A549 (cell line): ENCODE data around the gene SUPT5H. TPM values are rescaled to one million over a fixed set of nuclear protein-coding genes. Genes with fewer than 3 reads are reported as not detected.

Source experiments
- ATAC-seq, 2 experiments: fragments of 200-7000 bp in 1 of 2; fragments of >200 bp in 1 of 2; cut with Nextera tagmentation in 1 of 2; cut with Tn5 transposase in 1 of 2; 3 replicates each; pipeline versions ENCODE4 v1.8.0 to v1.9.1; 2018 to 2020; ENCODE audit warnings: mild to moderate bottlenecking in 1 of 2, moderate library complexity in 1 of 2
- CTCF ChIA-PET: fragments of 300-600 bp; sonication (Branson Sonifier 250); formaldehyde crosslinking; extraction: SDS; loops from one replicate; lab custom pipeline; 2021; ENCODE audit warnings: antibody characterized with exemption, inconsistent platforms; lab: Yijun Ruan, JAX
- POLR2A ChIA-PET: fragments of 350-600 bp; formaldehyde crosslinking; extraction: SDS; loops from one replicate; lab custom pipeline; 2021; ENCODE audit warnings: antibody characterized with exemption, inconsistent platforms; lab: Yijun Ruan, JAX
- DNase-seq, 2 experiments: peaks; one replicate each; pipeline versions ENCODE4 v3.0.0 to v3.0.0-alpha.2; 2011 to 2016; ENCODE audit warnings: low read depth in 1 of 2, low spot score in 1 of 2
- FAIRE-seq: peaks from 2 replicates; lab custom pipeline; 2011; peaks lifted over from hg19 to GRCh38; lab: Jason Lieb, UNC
- H3K27ac ChIP-seq, 2 experiments: fragments of >200 bp; sonication (Bioruptor Twin); formaldehyde crosslinking; 3 replicates each; pipeline ENCODE4 v1.5.1; 2016 to 2017
- H3K4me1 ChIP-seq: fragments of >200 bp; sonication (Bioruptor Twin); formaldehyde crosslinking; 3 replicates; pipeline ENCODE4 v1.6.1; 2016
- H3K4me2 ChIP-seq: fragments of >200 bp; sonication (Bioruptor Twin); formaldehyde crosslinking; 3 replicates; pipeline ENCODE4 v1.6.1; 2016
- H3K4me3 ChIP-seq: fragments of >200 bp; sonication (Bioruptor Twin); formaldehyde crosslinking; 3 replicates; pipeline ENCODE4 v1.5.1; 2016
- H3K9me3 ChIP-seq: fragments of >200 bp; sonication (Bioruptor Twin); formaldehyde crosslinking; 3 replicates; pipeline ENCODE4 v1.6.1; 2016
- BHLHE40 ChIP-seq: IDR thresholded peaks from 2 replicates; pipeline ENCODE4 v1.6.1; 2012; ENCODE audit warnings: low read depth, low read length, inconsistent platforms
- CBX2 ChIP-seq: fragments of 200-600 bp; sonication (generic); IDR thresholded peaks from 2 replicates; pipeline ENCODE4 v1.6.1; 2016; ENCODE audit warnings: low read depth, mild to moderate bottlenecking, borderline replicate concordance
- CHD4 ChIP-seq: fragments of 200-600 bp; sonication (generic); IDR thresholded peaks from 2 replicates; pipeline ENCODE4 v1.6.1; 2016; ENCODE audit warnings: antibody characterized with exemption, mild to moderate bottlenecking, borderline replicate concordance
- EHF ChIP-seq: fragments of 250-450 bp; sonication (Bioruptor Pico); IDR thresholded peaks from 2 replicates; pipeline ENCODE4 v1.5.0; 2020; ENCODE audit warnings: mild to moderate bottlenecking
- EP300 ChIP-seq, 2 experiments: fragments of >200 bp; sonication (Bioruptor Twin); formaldehyde crosslinking; IDR thresholded peaks; 2 replicates in 1 of 2; 3 replicates in 1 of 2; pipeline ENCODE4 v1.6.1; 2016 to 2017
- FOSL2 ChIP-seq, 2 experiments: fragments of 450-650 bp in 1 of 2; fragments of >200 bp in 1 of 2; sonication (Bioruptor Twin) in 1 of 2; formaldehyde crosslinking; IDR thresholded peaks; 2 replicates each; pipeline versions ENCODE4 v1.5.0 to v1.6.1; 2016 to 2020; ENCODE audit warnings: mild to moderate bottlenecking in 1 of 2, moderate library complexity in 1 of 2
- FOXS1 ChIP-seq: fragments of 250-450 bp; sonication (Bioruptor Pico); IDR thresholded peaks from 2 replicates; pipeline ENCODE4 v1.5.0; 2020; ENCODE audit warnings: mild to moderate bottlenecking, moderate library complexity
- GATA3 ChIP-seq: IDR thresholded peaks from 2 replicates; pipeline ENCODE4 v1.6.1; 2012; ENCODE audit warnings: borderline replicate concordance
- HDAC2 ChIP-seq: fragments of 200-600 bp; sonication (generic); IDR thresholded peaks from 2 replicates; pipeline ENCODE4 v1.6.1; 2016
- HOXB5 ChIP-seq: fragments of 250-450 bp; sonication (Bioruptor Pico); IDR thresholded peaks from 2 replicates; pipeline ENCODE4 v1.5.0; 2020; ENCODE audit warnings: mild to moderate bottlenecking, moderate library complexity
- JUN ChIP-seq, 2 experiments: fragments of >200 bp; sonication (Bioruptor Twin); formaldehyde crosslinking; IDR thresholded peaks; 2 replicates in 1 of 2; 3 replicates in 1 of 2; pipeline ENCODE4 v1.6.1; 2016 to 2017
- KDM1A ChIP-seq: fragments of 200-600 bp; sonication (generic); IDR thresholded peaks from 2 replicates; pipeline ENCODE4 v1.6.1; 2016; ENCODE audit warnings: low read depth, mild to moderate bottlenecking
- MYC ChIP-seq: IDR thresholded peaks from 2 replicates; pipeline ENCODE4 v1.6.1; 2012; ENCODE audit warnings: mild to moderate bottlenecking, inconsistent platforms, low read length, improper control_type of control experiment, borderline replicate concordance
- NPAS2 ChIP-seq: fragments of 250-450 bp; sonication (Bioruptor Pico); IDR thresholded peaks from 2 replicates; pipeline ENCODE4 v1.8.0; 2022; ENCODE audit warnings: mild to moderate bottlenecking, moderate library complexity, borderline replicate concordance
- NR3C1 ChIP-seq: fragments of >200 bp; sonication (Bioruptor Twin); formaldehyde crosslinking; IDR thresholded peaks from 3 replicates; pipeline ENCODE4 v1.6.1; 2017
- POLR2AphosphoS2 ChIP-seq: conservative IDR thresholded peaks from 2 replicates; pipeline ENCODE4 v1.6.1; 2012; ENCODE audit warnings: low read length, improper control_type of control experiment, inconsistent platforms
- RAD21 ChIP-seq, 2 experiments: fragments of >200 bp in 1 of 2; sonication (Bioruptor Twin) in 1 of 2; formaldehyde crosslinking in 1 of 2; IDR thresholded peaks in 1 of 2; conservative IDR thresholded peaks in 1 of 2; 2 replicates in 1 of 2; 3 replicates in 1 of 2; pipeline ENCODE4 v1.6.1; 2012 to 2018; ENCODE audit warnings: inconsistent platforms in 1 of 2
- USF2 ChIP-seq: fragments of 450-650 bp; IDR thresholded peaks from 2 replicates; pipeline ENCODE4 v1.6.1; 2014; ENCODE audit warnings: antibody characterized with exemption
- ZFP36 ChIP-seq: fragments of 450-650 bp; IDR thresholded peaks from 2 replicates; pipeline ENCODE4 v1.6.1; 2014; ENCODE audit warnings: borderline replicate concordance; ENCODE audit not compliant: partially characterized antibody
- WGBS: methylation state at CpG from one replicate; pipeline ENCODE4 v1.1.6; 2017; ENCODE audit errors: missing lambda C conversion rate; 5-methylcytosine and 5-hydroxymethylcytosine counted together
- polyA plus RNA-seq, 4 experiments: library from polyadenylated mRNA; depleted of rRNA in 3 of 4; stranded (reverse); fragments of >200 nt; fragmentation: RNase III in 1 of 4; extraction: RNeasy Plus Mini Kit Qiagen cat#74134 plus additional on column Dnase treatment in 1 of 4; gene quantifications; 2 replicates in 3 of 4; 3 replicates in 1 of 4; pipeline ENCODE4 v1.2.3, GENCODE V29; 2011 to 2017
- TF ChIP-seq, protein P1 (sequence below): fragments of 250-450 bp; sonication (Bioruptor Pico); IDR thresholded peaks from 2 replicates; pipeline ENCODE4 v1.5.0; 2021; ENCODE audit warnings: mild to moderate bottlenecking, moderate library complexity, borderline replicate concordance
- TF ChIP-seq, protein P2 (sequence below): IDR thresholded peaks from 2 replicates; pipeline ENCODE4 v1.6.1; 2012

The SUPT5H gene
- polyA plus RNA-seq, 2 of the 4 experiments (the other 2 are of a cell fraction), result 186 to 222 TPM

DNA sequence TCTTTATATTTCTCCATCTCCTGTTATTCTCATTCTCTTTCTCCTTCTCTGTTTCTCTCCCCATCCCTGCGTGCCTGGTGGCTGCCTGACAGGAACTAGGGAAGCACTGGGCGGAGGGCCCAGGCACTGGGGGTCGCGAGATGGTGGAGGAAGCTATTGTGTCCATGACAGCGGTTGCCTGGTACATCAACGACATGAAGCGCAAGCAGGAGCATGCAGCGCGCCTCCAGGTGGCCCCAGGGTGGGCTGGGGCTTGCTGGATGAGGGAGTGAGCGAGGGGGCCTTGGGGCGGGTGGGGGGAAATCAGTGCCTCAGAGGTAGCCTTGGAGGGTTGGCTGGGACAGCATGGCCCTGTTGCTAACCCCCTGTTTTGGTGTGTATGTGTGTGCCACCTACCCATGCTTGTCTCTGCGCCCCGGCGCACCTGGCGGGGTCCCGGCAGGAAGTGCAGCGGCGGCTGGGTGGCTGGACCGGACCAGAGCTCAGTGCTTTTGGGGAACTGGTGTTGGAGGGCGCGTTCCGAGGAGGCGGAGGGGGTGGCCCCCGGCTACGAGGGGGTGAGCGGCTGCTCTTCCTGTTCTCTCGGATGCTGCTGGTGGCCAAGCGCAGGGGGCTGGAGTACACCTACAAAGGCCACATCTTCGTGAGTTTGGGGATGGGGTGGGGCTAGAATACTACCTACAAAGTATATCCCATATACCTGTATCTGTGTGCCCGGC, 27.8 kb upstream of the SUPT5H start:
- DNase-seq (no peak), FAIRE-seq (no peak), ATAC-seq (no peak)
- Histone ChIP-seq H3K4me1 (peaks cover 13% of the 10 kb centered on the region), H3K4me2 (no peak overlapping the region), H3K9me3 (no peaks in the 10 kb centered on the region), H3K4me3 (no peak overlapping the region), H3K27ac (no peak overlapping the region)
- ChIA-PET POLR2A (interaction anchor here (4.7 to 10.5 kb wide), 2 partner anchors 18 kb away, joined by 102 to 160 read pairs; partner anchors contain the start of gene RPS16), CTCF (interaction anchor here (1.1 to 23.5 kb wide), 8 partner anchors 9 to 116 kb away, joined by 4 to 457 read pairs (median 10); partner anchors contain the start of genes EID2B, MED29, PAF1 and ZFP36)
- WGBS, result 94% methylated on average over 29 of the region's 30 CpGs
- TF ChIP-seq, protein P1, sequence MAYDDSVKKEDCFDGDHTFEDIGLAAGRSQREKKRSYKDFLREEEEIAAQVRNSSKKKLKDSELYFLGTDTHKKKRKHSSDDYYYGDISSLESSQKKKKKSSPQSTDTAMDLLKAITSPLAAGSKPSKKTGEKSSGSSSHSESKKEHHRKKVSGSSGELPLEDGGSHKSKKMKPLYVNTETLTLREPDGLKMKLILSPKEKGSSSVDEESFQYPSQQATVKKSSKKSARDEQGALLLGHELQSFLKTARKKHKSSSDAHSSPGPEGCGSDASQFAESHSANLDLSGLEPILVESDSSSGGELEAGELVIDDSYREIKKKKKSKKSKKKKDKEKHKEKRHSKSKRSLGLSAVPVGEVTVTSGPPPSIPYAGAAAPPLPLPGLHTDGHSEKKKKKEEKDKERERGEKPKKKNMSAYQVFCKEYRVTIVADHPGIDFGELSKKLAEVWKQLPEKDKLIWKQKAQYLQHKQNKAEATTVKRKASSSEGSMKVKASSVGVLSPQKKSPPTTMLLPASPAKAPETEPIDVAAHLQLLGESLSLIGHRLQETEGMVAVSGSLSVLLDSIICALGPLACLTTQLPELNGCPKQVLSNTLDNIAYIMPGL (CRISPR knock-in tag), result no peak
- TF ChIP-seq POLR2AphosphoS2 (no peak), HOXB5 (CRISPR knock-in tag) (no peak), EHF (CRISPR knock-in tag) (no peak), NR3C1 (no peak), CHD4 (no peak), MYC (no peak), FOXS1 (no peak), RAD21 (conservative IDR thresholded peaks at IDR 0.05 in 1 of 2, IDR thresholded peaks at IDR 0.05 in 1 of 2) (no peak), GATA3 (no peak), BHLHE40 (no peak), FOSL2 (IDR thresholded peaks at IDR 0.05) (no peak), FOSL2 (CRISPR knock-in tag; IDR thresholded peaks at IDR 0.05) (no peak), EP300 (IDR thresholded peaks at IDR 0.05) (no peak), CBX2 (no peak), HDAC2 (no peak), NPAS2 (CRISPR knock-in tag) (no peak), USF2 (no peak)
- TF ChIP-seq, protein P2, sequence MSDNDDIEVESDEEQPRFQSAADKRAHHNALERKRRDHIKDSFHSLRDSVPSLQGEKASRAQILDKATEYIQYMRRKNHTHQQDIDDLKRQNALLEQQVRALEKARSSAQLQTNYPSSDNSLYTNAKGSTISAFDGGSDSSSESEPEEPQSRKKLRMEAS, result no peak

GRCh38 chr19:39419003-39419402, 26.4 kb upstream of the SUPT5H start:
- H3K9me3 ChIP-seq, result no peaks in the 10 kb centered on the region
- no peak overlapping the region for H3K27ac ChIP-seq
- H3K4me1 ChIP-seq, result peaks cover 10% of the 10 kb centered on the region
- ATAC-seq, result no peak
- H3K4me3 ChIP-seq, result no peak overlapping the region
- peak; percentile 77 for TF ChIP-seq ZFP36
- no peak for TF ChIP-seq HOXB5 (CRISPR knock-in tag)
- TF ChIP-seq KDM1A, result 0 out of 2 replicates have a peak, but pooled peaks have one; percentile 57
- no peak for TF ChIP-seq JUN (IDR thresholded peaks at IDR 0.05)
- ChIA-PET POLR2A (interaction anchor here (10.5 kb wide), 1 partner anchor 16 kb away, joined by 160 read pairs; the partner anchor contains the start of gene RPS16), CTCF (interaction anchor here (1.0 to 23.5 kb wide), 10 partner anchors 7 to 144 kb away, joined by 3 to 457 read pairs (median 16); partner anchors contain the start of genes EID2B, MED29, PAF1 and PLEKHG2)
- WGBS, result 91% methylated on average over 9 of the region's 9 CpGs
- DNase-seq, result no peak
- H3K4me2 ChIP-seq, result no peak overlapping the region
- peak; percentile 54 for FAIRE-seq
